Body of pancreas (tissue), 4 donors: Measurements from ENCODE around the gene PCSK6.

ENCODE experiments used
- POLR2A ChIP-seq, 3 donors: fragments of 450-650 bp; IDR thresholded peaks; one replicate each; pipeline ENCODE4 v1.6.1; 2016; ENCODE audit warnings: antibody characterized with exemption in 3 of 3, mild to moderate bottlenecking in 2 of 3
- TF ChIP-seq, protein P1 (sequence below), 7 experiments: fragments of 450-650 bp in 4 of 7; fragments of 200-600 bp in 3 of 7; sonication (generic) in 3 of 7; IDR thresholded peaks; one replicate each; pipeline ENCODE4 v1.5.1; 2016 to 2019; ENCODE audit warnings: antibody characterized with exemption in 7 of 7

DNA sequence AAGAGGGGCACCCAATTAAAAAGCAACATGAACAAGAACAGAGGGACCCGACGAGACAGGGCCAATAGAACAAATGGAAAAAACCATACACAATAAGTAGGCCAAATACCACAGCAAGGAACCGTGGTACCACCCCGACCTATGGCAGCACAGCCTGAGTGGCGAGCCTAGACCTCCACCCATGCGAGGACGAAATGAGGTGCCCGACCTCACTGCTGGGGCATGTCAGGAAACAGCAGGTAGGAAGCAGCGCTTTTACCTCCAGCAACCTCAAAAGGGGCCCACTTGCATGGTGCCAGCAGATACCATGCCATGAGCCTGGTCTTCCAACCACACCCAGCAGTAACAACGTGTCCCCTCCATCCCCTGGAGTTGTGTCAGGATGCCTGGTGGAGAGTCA lies 77.9 kb downstream of the PCSK6 start:
- TF ChIP-seq, protein P1, sequence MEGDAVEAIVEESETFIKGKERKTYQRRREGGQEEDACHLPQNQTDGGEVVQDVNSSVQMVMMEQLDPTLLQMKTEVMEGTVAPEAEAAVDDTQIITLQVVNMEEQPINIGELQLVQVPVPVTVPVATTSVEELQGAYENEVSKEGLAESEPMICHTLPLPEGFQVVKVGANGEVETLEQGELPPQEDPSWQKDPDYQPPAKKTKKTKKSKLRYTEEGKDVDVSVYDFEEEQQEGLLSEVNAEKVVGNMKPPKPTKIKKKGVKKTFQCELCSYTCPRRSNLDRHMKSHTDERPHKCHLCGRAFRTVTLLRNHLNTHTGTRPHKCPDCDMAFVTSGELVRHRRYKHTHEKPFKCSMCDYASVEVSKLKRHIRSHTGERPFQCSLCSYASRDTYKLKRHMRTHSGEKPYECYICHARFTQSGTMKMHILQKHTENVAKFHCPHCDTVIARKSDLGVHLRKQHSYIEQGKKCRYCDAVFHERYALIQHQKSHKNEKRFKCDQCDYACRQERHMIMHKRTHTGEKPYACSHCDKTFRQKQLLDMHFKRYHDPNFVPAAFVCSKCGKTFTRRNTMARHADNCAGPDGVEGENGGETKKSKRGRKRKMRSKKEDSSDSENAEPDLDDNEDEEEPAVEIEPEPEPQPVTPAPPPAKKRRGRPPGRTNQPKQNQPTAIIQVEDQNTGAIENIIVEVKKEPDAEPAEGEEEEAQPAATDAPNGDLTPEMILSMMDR (IDR thresholded peaks at IDR 0.05): no peak
- TF ChIP-seq POLR2A (IDR thresholded peaks at IDR 0.05): no peak
